Neural cell (in vitro differentiated cells): ENCODE results near the gene RGS4. TPM values are rescaled to one million over a fixed set of nuclear protein-coding genes. Genes with fewer than 3 reads are reported as not detected.

Experiments used
- H2AFZ ChIP-seq: fragments of 200-600, 300-800 bp; sonication (generic), shearing (Covaris generic); 2 replicates; pipeline ENCODE4 v1.6.0; 2014; ENCODE audit warnings: low read depth, mild to moderate bottlenecking, antibody characterized with exemption, low read length, moderate library complexity
- H3F3A ChIP-seq: fragments of 200-600 bp; shearing (Covaris generic); 2 replicates; pipeline ENCODE4 v1.6.1; 2016; ENCODE audit warnings: mild to moderate bottlenecking, moderate library complexity, mixed read lengths, antibody characterized with exemption, low read length; ENCODE audit not compliant: insufficient read depth, poor library complexity, severe bottlenecking
- H3K27ac ChIP-seq: fragments of 200-600, 300-800 bp; sonication (generic), shearing (Covaris generic); 2 replicates; pipeline ENCODE4 v1.5.1; 2014; ENCODE audit warnings: mild to moderate bottlenecking, low read length, moderate library complexity
- H3K27me3 ChIP-seq: fragments of 300-800, 200-600 bp; sonication (generic), shearing (Covaris generic); 2 replicates; pipeline ENCODE4 v1.6.0; 2014; ENCODE audit warnings: mild to moderate bottlenecking, low read depth, low read length, moderate library complexity; ENCODE audit not compliant: insufficient read depth
- H3K36me3 ChIP-seq: fragments of 300-800, 200-600 bp; sonication (generic), shearing (Covaris generic); 2 replicates; pipeline ENCODE4 v1.5.1; 2014; ENCODE audit warnings: mild to moderate bottlenecking, antibody characterized with exemption, low read length, moderate library complexity; ENCODE audit not compliant: insufficient read depth
- H3K4me2 ChIP-seq: fragments of 300-800, 200-600 bp; sonication (generic), shearing (Covaris generic); 2 replicates; pipeline ENCODE4 v1.6.0; 2014; ENCODE audit warnings: mild to moderate bottlenecking, low read length
- H3K4me3 ChIP-seq: fragments of 300-800, 200-600 bp; sonication (generic), shearing (Covaris generic); 2 replicates; pipeline ENCODE4 v1.5.1; 2014; ENCODE audit warnings: mild to moderate bottlenecking, low read length, moderate library complexity
- H3K79me2 ChIP-seq: fragments of 200-600 bp; shearing (Covaris generic); replicated peaks from 2 replicates; pipeline ENCODE4 v1.6.0; 2014; ENCODE audit warnings: mild to moderate bottlenecking, low read length, moderate library complexity; ENCODE audit not compliant: insufficient read depth
- H3K9ac ChIP-seq: fragments of 300-800, 200-600 bp; sonication (generic), shearing (Covaris generic); 2 replicates; pipeline ENCODE4 v1.6.1; 2016; ENCODE audit warnings: mild to moderate bottlenecking, low read length, mixed read lengths
- H3K9me2 ChIP-seq: fragments of 200-600 bp; shearing (Covaris generic); 2 replicates; pipeline ENCODE4 v1.6.1; 2016; ENCODE audit warnings: mild to moderate bottlenecking, low read length, mixed read lengths; ENCODE audit not compliant: insufficient read depth
- H3K9me3 ChIP-seq: fragments of 200-600, 300-800 bp; sonication (generic), shearing (Covaris generic); 2 replicates; pipeline ENCODE4 v1.6.1; 2016; ENCODE audit warnings: mild to moderate bottlenecking, mixed run types, low read length, moderate library complexity, mixed read lengths
- H4K20me1 ChIP-seq: fragments of 200-600 bp; shearing (Covaris generic); 2 replicates; pipeline ENCODE4 v1.6.1; 2016; ENCODE audit warnings: mild to moderate bottlenecking, mixed run types; ENCODE audit not compliant: insufficient read depth
- EP300 ChIP-seq: fragments of 450-650 bp; conservative IDR thresholded peaks from 2 replicates; pipeline ENCODE4 v1.6.1; 2014; ENCODE audit warnings: antibody characterized with exemption, mild to moderate bottlenecking, moderate library complexity; ENCODE audit not compliant: poor library complexity, severe bottlenecking
- EZH2 ChIP-seq: fragments of 200-600, 300-800 bp; shearing (Covaris generic), sonication (generic); IDR thresholded peaks from 2 replicates; pipeline ENCODE4 v1.6.1; 2014; ENCODE audit warnings: antibody characterized with exemption, low read length, borderline replicate concordance, mild to moderate bottlenecking; ENCODE audit not compliant: insufficient read depth, poor library complexity, severe bottlenecking
- MXI1 ChIP-seq: fragments of 450-650 bp; conservative IDR thresholded peaks from 2 replicates; pipeline ENCODE4 v1.6.1; 2014; ENCODE audit warnings: antibody characterized with exemption, mild to moderate bottlenecking; ENCODE audit not compliant: poor library complexity, severe bottlenecking
- POLR2AphosphoS5 ChIP-seq: IDR thresholded peaks from 2 replicates; pipeline ENCODE4 v1.6.1; 2012
- RAD21 ChIP-seq: fragments of 450-650 bp; conservative IDR thresholded peaks from 2 replicates; pipeline ENCODE4 v1.6.1; 2014; ENCODE audit warnings: antibody characterized with exemption, mild to moderate bottlenecking, moderate library complexity
- SMC3 ChIP-seq: fragments of 450-650 bp; conservative IDR thresholded peaks from 2 replicates; pipeline ENCODE4 v1.6.1; 2014; ENCODE audit warnings: antibody characterized with exemption, mild to moderate bottlenecking, moderate library complexity; ENCODE audit not compliant: poor library complexity
- TAF1 ChIP-seq: IDR thresholded peaks from 2 replicates; pipeline ENCODE4 v1.6.1; 2012; ENCODE audit warnings: low read depth
- polyA plus RNA-seq: library from polyadenylated mRNA; depleted of rRNA; stranded (reverse); fragments of >200 nt; gene quantifications from 2 replicates; pipeline ENCODE4 v1.2.3, GENCODE V29; 2014
- TF ChIP-seq, protein P1 (sequence below): fragments of 450-650 bp; IDR thresholded peaks from 2 replicates; pipeline ENCODE4 v1.5.1; 2014; ENCODE audit warnings: antibody characterized with exemption, mild to moderate bottlenecking, moderate library complexity; ENCODE audit not compliant: poor library complexity, severe bottlenecking
- TF ChIP-seq, protein P2 (sequence below): IDR thresholded peaks from 2 replicates; pipeline ENCODE4 v1.6.1; 2012; ENCODE audit warnings: borderline replicate concordance

RGS4 gene
- polyA plus RNA-seq, 1 donor from 2014 or later: 1.6 TPM

DNA sequence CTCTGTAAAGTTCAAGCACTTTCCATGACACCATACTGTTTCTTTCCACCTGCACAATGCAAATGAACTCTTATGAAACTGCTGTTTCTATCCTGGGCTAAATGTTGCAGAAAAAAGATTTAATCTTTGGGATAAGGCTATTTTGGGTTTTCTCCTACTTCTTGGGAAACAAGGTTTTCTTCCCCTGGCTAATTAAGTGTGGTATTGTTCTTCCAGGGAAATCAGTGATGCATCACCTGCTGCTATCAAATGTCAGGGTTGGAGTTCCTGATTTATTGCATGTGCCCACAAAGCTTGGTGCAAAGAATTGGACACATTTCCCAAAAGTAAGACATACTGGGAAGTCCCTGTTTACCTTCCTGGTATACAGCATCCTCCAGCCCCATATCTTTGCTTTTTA lies 6.0 kb upstream of the RGS4 start:
- Histone ChIP-seq H3K27me3 (no peaks in the 10 kb centered on the region), H3F3A (no peaks in the 10 kb centered on the region), H3K9me3 (no peaks in the 10 kb centered on the region), H3K36me3 (no peaks in the 10 kb centered on the region), H3K27ac (no peak overlapping the region), H3K4me2 (no peak overlapping the region), H2AFZ (no peak overlapping the region), H3K9ac (no peak overlapping the region), H3K9me2 (no peaks in the 10 kb centered on the region), H3K4me3 (no peak overlapping the region), H3K79me2 (no peaks in the 10 kb centered on the region), H4K20me1 (no peaks in the 10 kb centered on the region)
- TF ChIP-seq POLR2AphosphoS5 (no peak), RAD21 (no peak)

DNA sequence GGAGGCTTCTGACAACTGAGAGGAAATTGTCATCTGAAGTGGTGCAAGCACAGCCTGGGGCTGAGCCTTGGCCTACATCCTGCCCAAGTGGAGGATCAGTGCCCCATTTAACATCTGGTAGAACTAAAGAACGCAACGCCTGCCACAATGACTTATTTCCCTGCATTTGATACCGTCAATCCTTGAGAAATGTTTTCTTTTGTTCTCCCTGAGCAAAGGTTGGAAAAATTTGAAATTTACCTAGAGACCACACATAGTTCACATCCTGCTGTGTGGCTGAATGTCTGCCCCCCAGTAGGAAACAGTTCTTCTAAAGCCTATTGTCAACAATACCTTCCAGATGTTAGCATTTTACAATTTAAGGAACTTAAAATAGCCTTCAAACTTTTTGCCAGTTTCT lies 5.6 kb upstream of the RGS4 start:
- H3F3A ChIP-seq: no peaks in the 10 kb centered on the region
- no peaks in the 10 kb centered on the region for H3K27me3 ChIP-seq
- no peaks in the 10 kb centered on the region for H3K36me3 ChIP-seq
- H3K79me2 ChIP-seq: no peaks in the 10 kb centered on the region
- H3K27ac ChIP-seq: no peak overlapping the region
- TF ChIP-seq POLR2AphosphoS5 (no peak), TAF1 (no peak), EZH2 (no peak), SMC3 (no peak), MXI1 (no peak), EP300 (no peak), RAD21 (no peak)
- TF ChIP-seq, protein P1, sequence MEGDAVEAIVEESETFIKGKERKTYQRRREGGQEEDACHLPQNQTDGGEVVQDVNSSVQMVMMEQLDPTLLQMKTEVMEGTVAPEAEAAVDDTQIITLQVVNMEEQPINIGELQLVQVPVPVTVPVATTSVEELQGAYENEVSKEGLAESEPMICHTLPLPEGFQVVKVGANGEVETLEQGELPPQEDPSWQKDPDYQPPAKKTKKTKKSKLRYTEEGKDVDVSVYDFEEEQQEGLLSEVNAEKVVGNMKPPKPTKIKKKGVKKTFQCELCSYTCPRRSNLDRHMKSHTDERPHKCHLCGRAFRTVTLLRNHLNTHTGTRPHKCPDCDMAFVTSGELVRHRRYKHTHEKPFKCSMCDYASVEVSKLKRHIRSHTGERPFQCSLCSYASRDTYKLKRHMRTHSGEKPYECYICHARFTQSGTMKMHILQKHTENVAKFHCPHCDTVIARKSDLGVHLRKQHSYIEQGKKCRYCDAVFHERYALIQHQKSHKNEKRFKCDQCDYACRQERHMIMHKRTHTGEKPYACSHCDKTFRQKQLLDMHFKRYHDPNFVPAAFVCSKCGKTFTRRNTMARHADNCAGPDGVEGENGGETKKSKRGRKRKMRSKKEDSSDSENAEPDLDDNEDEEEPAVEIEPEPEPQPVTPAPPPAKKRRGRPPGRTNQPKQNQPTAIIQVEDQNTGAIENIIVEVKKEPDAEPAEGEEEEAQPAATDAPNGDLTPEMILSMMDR: no peak
- TF ChIP-seq, protein P2, sequence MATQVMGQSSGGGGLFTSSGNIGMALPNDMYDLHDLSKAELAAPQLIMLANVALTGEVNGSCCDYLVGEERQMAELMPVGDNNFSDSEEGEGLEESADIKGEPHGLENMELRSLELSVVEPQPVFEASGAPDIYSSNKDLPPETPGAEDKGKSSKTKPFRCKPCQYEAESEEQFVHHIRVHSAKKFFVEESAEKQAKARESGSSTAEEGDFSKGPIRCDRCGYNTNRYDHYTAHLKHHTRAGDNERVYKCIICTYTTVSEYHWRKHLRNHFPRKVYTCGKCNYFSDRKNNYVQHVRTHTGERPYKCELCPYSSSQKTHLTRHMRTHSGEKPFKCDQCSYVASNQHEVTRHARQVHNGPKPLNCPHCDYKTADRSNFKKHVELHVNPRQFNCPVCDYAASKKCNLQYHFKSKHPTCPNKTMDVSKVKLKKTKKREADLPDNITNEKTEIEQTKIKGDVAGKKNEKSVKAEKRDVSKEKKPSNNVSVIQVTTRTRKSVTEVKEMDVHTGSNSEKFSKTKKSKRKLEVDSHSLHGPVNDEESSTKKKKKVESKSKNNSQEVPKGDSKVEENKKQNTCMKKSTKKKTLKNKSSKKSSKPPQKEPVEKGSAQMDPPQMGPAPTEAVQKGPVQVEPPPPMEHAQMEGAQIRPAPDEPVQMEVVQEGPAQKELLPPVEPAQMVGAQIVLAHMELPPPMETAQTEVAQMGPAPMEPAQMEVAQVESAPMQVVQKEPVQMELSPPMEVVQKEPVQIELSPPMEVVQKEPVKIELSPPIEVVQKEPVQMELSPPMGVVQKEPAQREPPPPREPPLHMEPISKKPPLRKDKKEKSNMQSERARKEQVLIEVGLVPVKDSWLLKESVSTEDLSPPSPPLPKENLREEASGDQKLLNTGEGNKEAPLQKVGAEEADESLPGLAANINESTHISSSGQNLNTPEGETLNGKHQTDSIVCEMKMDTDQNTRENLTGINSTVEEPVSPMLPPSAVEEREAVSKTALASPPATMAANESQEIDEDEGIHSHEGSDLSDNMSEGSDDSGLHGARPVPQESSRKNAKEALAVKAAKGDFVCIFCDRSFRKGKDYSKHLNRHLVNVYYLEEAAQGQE: no peak
- H3K4me2 ChIP-seq: no peak overlapping the region
- no peaks in the 10 kb centered on the region for H3K9me2 ChIP-seq
- H2AFZ ChIP-seq: no peak overlapping the region
- no peaks in the 10 kb centered on the region for H4K20me1 ChIP-seq
- H3K9ac ChIP-seq: no peak overlapping the region
- no peak overlapping the region for H3K4me3 ChIP-seq
- no peaks in the 10 kb centered on the region for H3K9me3 ChIP-seq

DNA sequence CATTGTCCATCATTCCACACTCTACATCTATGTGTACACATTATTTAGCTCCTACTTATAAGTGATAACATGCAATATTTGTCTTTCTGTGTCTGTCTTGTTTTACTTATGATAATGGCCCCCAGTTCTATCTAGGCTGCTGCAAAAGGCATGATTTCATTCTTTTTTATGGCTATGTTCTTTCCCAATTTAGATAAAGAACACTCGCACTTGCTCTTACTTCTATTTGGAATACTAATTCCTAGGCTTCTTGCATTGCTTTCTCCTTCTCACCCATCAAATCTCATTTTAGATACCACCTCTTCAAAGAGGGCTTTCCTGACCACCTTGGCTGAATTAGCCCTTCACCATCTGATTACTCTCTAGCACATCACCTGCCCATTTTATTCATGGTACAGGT lies 3.0 kb upstream of the RGS4 start:
- Histone ChIP-seq H3K79me2 (no peaks in the 10 kb centered on the region), H3K9ac (no peak overlapping the region), H3K9me2 (no peaks in the 10 kb centered on the region), H3F3A (no peaks in the 10 kb centered on the region), H3K36me3 (no peaks in the 10 kb centered on the region), H3K9me3 (no peaks in the 10 kb centered on the region), H3K4me3 (no peak overlapping the region), H2AFZ (no peak overlapping the region), H3K4me2 (no peak overlapping the region), H3K27ac (no peak overlapping the region), H4K20me1 (no peaks in the 10 kb centered on the region), H3K27me3 (no peaks in the 10 kb centered on the region)
- TF ChIP-seq TAF1: no peak
- no peak for TF ChIP-seq EP300
- TF ChIP-seq, protein P2: no peak
- TF ChIP-seq, protein P1: no peak
- no peak for TF ChIP-seq SMC3
- TF ChIP-seq MXI1: no peak
- no peak for TF ChIP-seq POLR2AphosphoS5
- no peak for TF ChIP-seq RAD21
- no peak for TF ChIP-seq EZH2
